ENCODE data around the gene PLCB2. TPM values are rescaled to one million over a fixed set of nuclear protein-coding genes. Genes with fewer than 3 reads are reported as not detected.

The PLCB2 gene
- total and polyA plus RNA-seq, 4 donors, result 7.6 to 21.8 (median 16.5) TPM

- no peak for DNase-seq (ENCODE audit: low read depth in 4 of 6, low spot score in 6 of 6)
- H3K4me3 ChIP-seq (ENCODE audit: low read depth, low read length), result no peak overlapping the region
- no peak overlapping the region for H3K27ac ChIP-seq (ENCODE audit: low read depth, low read length)
- WGBS (ENCODE audit: insufficient coverage), result 1% methylated on average over 51 of the region's 51 CpGs
- H3K36me3 ChIP-seq (ENCODE audit: control insufficient read depth, insufficient read depth, low read length), result peaks cover 10% of the 10 kb centered on the region
- no peaks in the 10 kb centered on the region for H3K9me3 ChIP-seq (ENCODE audit: control insufficient read depth, insufficient read depth, low read length)
- peaks cover 58% of the 10 kb centered on the region for H3K4me1 ChIP-seq (ENCODE audit: control insufficient read depth, insufficient read depth, low read length)
- H3K27me3 ChIP-seq (ENCODE audit: control insufficient read depth, insufficient read depth, low read length), result peaks cover 76% of the 10 kb centered on the region
Observed at GRCh38 chr15:40281801-40282146, 26.0 kb downstream of the PLCB2 start.

GRCh38 chr15:40281057-40281800, 26.5 kb downstream of the PLCB2 start:
- H3K4me3 ChIP-seq (ENCODE audit: low read depth, low read length), result no peak overlapping the region

GRCh38 chr15:40280260-40281056, 27.3 kb downstream of the PLCB2 start:
- DNase-seq (ENCODE audit: low read depth in 4 of 6, low spot score in 6 of 6), result peak in 1 of 6 donors; percentile 86
- Histone ChIP-seq H3K27ac (ENCODE audit: low read depth, low read length) (no peak overlapping the region), H3K4me1 (ENCODE audit: control insufficient read depth, insufficient read depth, low read length) (peaks cover 47% of the 10 kb centered on the region), H3K4me3 (ENCODE audit: low read depth, low read length) (no peak overlapping the region), H3K27me3 (ENCODE audit: control insufficient read depth, insufficient read depth, low read length) (peaks cover 70% of the 10 kb centered on the region), H3K9me3 (ENCODE audit: control insufficient read depth, insufficient read depth, low read length) (no peaks in the 10 kb centered on the region), H3K36me3 (ENCODE audit: control insufficient read depth, insufficient read depth, low read length) (peaks cover 12% of the 10 kb centered on the region)
- 23% methylated on average over 15 of the region's 30 CpGs for WGBS (ENCODE audit: insufficient coverage)

More at GRCh38 chr15:40281057-40281800, 26.5 kb downstream of the PLCB2 start:
- 32% methylated on average over 43 of the region's 43 CpGs for WGBS (ENCODE audit: insufficient coverage)
- Histone ChIP-seq H3K36me3 (ENCODE audit: control insufficient read depth, insufficient read depth, low read length) (peaks cover 10% of the 10 kb centered on the region), H3K27me3 (ENCODE audit: control insufficient read depth, insufficient read depth, low read length) (peaks cover 71% of the 10 kb centered on the region), H3K27ac (ENCODE audit: low read depth, low read length) (no peak overlapping the region), H3K9me3 (ENCODE audit: control insufficient read depth, insufficient read depth, low read length) (no peaks in the 10 kb centered on the region), H3K4me1 (ENCODE audit: control insufficient read depth, insufficient read depth, low read length) (peaks cover 53% of the 10 kb centered on the region)
- DNase-seq (ENCODE audit: low read depth in 4 of 6, low spot score in 6 of 6), result no peak

- WGBS (ENCODE audit: insufficient coverage), result 9% methylated on average over 30 of the region's 40 CpGs
- Histone ChIP-seq H3K36me3 (ENCODE audit: control insufficient read depth, insufficient read depth, low read length) (peaks cover 13% of the 10 kb centered on the region), H3K4me1 (ENCODE audit: control insufficient read depth, insufficient read depth, low read length) (peaks cover 44% of the 10 kb centered on the region), H3K9me3 (ENCODE audit: control insufficient read depth, insufficient read depth, low read length) (no peaks in the 10 kb centered on the region), H3K4me3 (ENCODE audit: low read depth, low read length) (no peak overlapping the region), H3K27me3 (ENCODE audit: control insufficient read depth, insufficient read depth, low read length) (peaks cover 64% of the 10 kb centered on the region), H3K27ac (ENCODE audit: low read depth, low read length) (no peak overlapping the region)
- peak in 2 of 6 donors; percentile 77 to 82 for DNase-seq (ENCODE audit: low read depth in 4 of 6, low spot score in 6 of 6)
Observed at GRCh38 chr15:40279437-40280141, 28.1 kb downstream of the PLCB2 start.

- Histone ChIP-seq H3K4me3 (ENCODE audit: low read depth, low read length) (no peak overlapping the region), H3K27me3 (ENCODE audit: control insufficient read depth, insufficient read depth, low read length) (peaks cover 50% of the 10 kb centered on the region), H3K36me3 (ENCODE audit: control insufficient read depth, insufficient read depth, low read length) (peaks cover 29% of the 10 kb centered on the region), H3K9me3 (ENCODE audit: control insufficient read depth, insufficient read depth, low read length) (no peaks in the 10 kb centered on the region), H3K27ac (ENCODE audit: low read depth, low read length) (no peak overlapping the region), H3K4me1 (ENCODE audit: control insufficient read depth, insufficient read depth, low read length) (peaks cover 34% of the 10 kb centered on the region)
- DNase-seq (ENCODE audit: low read depth in 4 of 6, low spot score in 6 of 6), result no peak
- WGBS (ENCODE audit: insufficient coverage), result 72% methylated on average over 9 of the region's 10 CpGs
Observed at GRCh38 chr15:40278026-40278425, 29.7 kb downstream of the PLCB2 start.

GRCh38 chr15:40277471-40277870, 30.3 kb downstream of the PLCB2 start:
- H3K9me3 ChIP-seq (ENCODE audit: control insufficient read depth, insufficient read depth, low read length), result no peaks in the 10 kb centered on the region
- 77% methylated on average over 3 of the region's 16 CpGs for WGBS (ENCODE audit: insufficient coverage)
- peaks cover 45% of the 10 kb centered on the region for H3K27me3 ChIP-seq (ENCODE audit: control insufficient read depth, insufficient read depth, low read length)
- no peak overlapping the region for H3K27ac ChIP-seq (ENCODE audit: low read depth, low read length)
- DNase-seq (ENCODE audit: low read depth in 4 of 6, low spot score in 6 of 6), result no peak
- H3K4me1 ChIP-seq (ENCODE audit: control insufficient read depth, insufficient read depth, low read length), result peaks cover 28% of the 10 kb centered on the region
- H3K4me3 ChIP-seq (ENCODE audit: low read depth, low read length), result no peak overlapping the region
- peaks cover 34% of the 10 kb centered on the region for H3K36me3 ChIP-seq (ENCODE audit: control insufficient read depth, insufficient read depth, low read length)

GRCh38 chr15:40276927-40277326, 30.8 kb downstream of the PLCB2 start:
- no peak overlapping the region for H3K4me3 ChIP-seq (ENCODE audit: low read depth, low read length)
- 83% methylated on average over 2 of the region's 4 CpGs for WGBS (ENCODE audit: insufficient coverage)
- no peak overlapping the region for H3K27ac ChIP-seq (ENCODE audit: low read depth, low read length)
- peaks cover 40% of the 10 kb centered on the region for H3K27me3 ChIP-seq (ENCODE audit: control insufficient read depth, insufficient read depth, low read length)
- no peak for DNase-seq (ENCODE audit: low read depth in 4 of 6, low spot score in 6 of 6)
- peaks cover 40% of the 10 kb centered on the region for H3K36me3 ChIP-seq (ENCODE audit: control insufficient read depth, insufficient read depth, low read length)
- H3K4me1 ChIP-seq (ENCODE audit: control insufficient read depth, insufficient read depth, low read length), result peaks cover 26% of the 10 kb centered on the region
- H3K9me3 ChIP-seq (ENCODE audit: control insufficient read depth, insufficient read depth, low read length), result no peaks in the 10 kb centered on the region

- Histone ChIP-seq H3K27ac (ENCODE audit: low read depth, low read length) (no peak overlapping the region), H3K4me3 (ENCODE audit: low read depth, low read length) (no peak overlapping the region), H3K4me1 (ENCODE audit: control insufficient read depth, insufficient read depth, low read length) (peaks cover 19% of the 10 kb centered on the region), H3K27me3 (ENCODE audit: control insufficient read depth, insufficient read depth, low read length) (peaks cover 32% of the 10 kb centered on the region), H3K9me3 (ENCODE audit: control insufficient read depth, insufficient read depth, low read length) (no peaks in the 10 kb centered on the region), H3K36me3 (ENCODE audit: control insufficient read depth, insufficient read depth, low read length) (peaks cover 48% of the 10 kb centered on the region)
- 85% methylated on average over 7 of the region's 7 CpGs for WGBS (ENCODE audit: insufficient coverage)
- no peak for DNase-seq (ENCODE audit: low read depth in 4 of 6, low spot score in 6 of 6)
Observed at GRCh38 chr15:40275954-40276353, 31.8 kb downstream of the PLCB2 start.

GRCh38 chr15:40275523-40275922, 32.2 kb downstream of the PLCB2 start:
- H3K27me3 ChIP-seq (ENCODE audit: control insufficient read depth, insufficient read depth, low read length), result peaks cover 28% of the 10 kb centered on the region
- H3K4me1 ChIP-seq (ENCODE audit: control insufficient read depth, insufficient read depth, low read length), result peaks cover 16% of the 10 kb centered on the region
- H3K36me3 ChIP-seq (ENCODE audit: control insufficient read depth, insufficient read depth, low read length), result peaks cover 49% of the 10 kb centered on the region
- no peaks in the 10 kb centered on the region for H3K9me3 ChIP-seq (ENCODE audit: control insufficient read depth, insufficient read depth, low read length)
- WGBS (ENCODE audit: insufficient coverage), result 91% methylated on average over 4 of the region's 5 CpGs
- H3K4me3 ChIP-seq (ENCODE audit: low read depth, low read length), result no peak overlapping the region
- H3K27ac ChIP-seq (ENCODE audit: low read depth, low read length), result no peak overlapping the region
- DNase-seq (ENCODE audit: low read depth in 4 of 6, low spot score in 6 of 6), result no peak
